Measurements from ENCODE around the gene COASY. TPM values are rescaled to one million over a fixed set of nuclear protein-coding genes. Genes with fewer than 3 reads are reported as not detected.

Gene COASY
- total RNA-seq, 1 experiment from 2014 or later = 131 TPM

GRCh38 chr17:42512733-42513251 lies 49.2 kb upstream of the COASY start:
- H3K27ac Mint-ChIP-seq = no peak overlapping the region
- TF ChIP-seq ZNF138 (CRISPR knock-in tag; conservative IDR thresholded peaks at IDR 0.05) (no peak), ZNF121 (CRISPR knock-in tag; IDR thresholded peaks at IDR 0.05) (no peak), FOXP4 (CRISPR knock-in tag; IDR thresholded peaks at IDR 0.05) (no peak), ZNF512 (CRISPR knock-in tag; IDR thresholded peaks at IDR 0.05; ENCODE audit: borderline replicate concordance) (no peak), ZBTB21 (CRISPR knock-in tag; IDR thresholded peaks at IDR 0.05; ENCODE audit: borderline replicate concordance) (no peak), NR2C2 (CRISPR knock-in tag; IDR thresholded peaks at IDR 0.05) (no peak), MLX (CRISPR knock-in tag; IDR thresholded peaks at IDR 0.05) (no peak), NFE2L1 (CRISPR knock-in tag; IDR thresholded peaks at IDR 0.05) (no peak), CBFB (CRISPR knock-in tag; IDR thresholded peaks at IDR 0.05; ENCODE audit: low read depth) (no peak), ZNF232 (CRISPR knock-in tag; IDR thresholded peaks at IDR 0.05) (no peak), NR1H2 (CRISPR knock-in tag; IDR thresholded peaks at IDR 0.05) (no peak), NR3C1 (CRISPR knock-in tag; conservative IDR thresholded peaks at IDR 0.05; ENCODE audit: low read depth) (no peak), AFF4 (CRISPR knock-in tag; IDR thresholded peaks at IDR 0.05; ENCODE audit: borderline replicate concordance) (no peak), RORB (CRISPR knock-in tag; IDR thresholded peaks at IDR 0.05) (no peak), TCF7 (CRISPR knock-in tag; IDR thresholded peaks at IDR 0.05; ENCODE audit: low read depth) (no peak), E2F5 (CRISPR knock-in tag; IDR thresholded peaks at IDR 0.05) (no peak)
- no peaks in the 10 kb centered on the region for H3K9me3 Mint-ChIP-seq
- H3K36me3 Mint-ChIP-seq = peaks cover 13% of the 10 kb centered on the region
- ATAC-seq (no peak), DNase-seq (ENCODE audit: low spot score) (no peak)
- ChIA-PET POLR2A (no interaction called here), CTCF (interaction anchor here (1.2 to 5.9 kb wide), 2 partner anchors 14 to 291 kb away, joined by 4 to 34 read pairs; no protein-coding TSS in a partner anchor)
- H3K4me3 Mint-ChIP-seq = no peak overlapping the region
- no peaks in the 10 kb centered on the region for H3K4me1 Mint-ChIP-seq
- no peaks in the 10 kb centered on the region; the same call in 1 of the 2 replicates for H3K27me3 Mint-ChIP-seq (ENCODE audit: low read depth)

GRCh38 chr17:42513686-42514085 lies 48.3 kb upstream of the COASY start:
- Mint-ChIP-seq H3K27me3 (ENCODE audit: low read depth) (peaks cover 3% of the 10 kb centered on the region), H3K9me3 (no peaks in the 10 kb centered on the region), H3K4me3 (no peak overlapping the region), H3K4me1 (peaks cover 2% of the 10 kb centered on the region), H3K36me3 (peaks cover 7% of the 10 kb centered on the region), H3K27ac (no peak overlapping the region; the same call in 1 of the 2 replicates)
- ATAC-seq = no peak
- no peak for DNase-seq (ENCODE audit: low spot score)
- POLR2A ChIA-PET = no interaction called here
- CTCF ChIA-PET = interaction anchor here (1.0 to 5.9 kb wide), 4 partner anchors 13 to 292 kb away, joined by 3 to 34 read pairs (median 4); no protein-coding TSS in a partner anchor
- TF ChIP-seq ETV6 (CRISPR knock-in tag; IDR thresholded peaks at IDR 0.05) = no peak
- TF ChIP-seq MLX (CRISPR knock-in tag; IDR thresholded peaks at IDR 0.05) = no peak
- no peak for TF ChIP-seq AFF4 (CRISPR knock-in tag; IDR thresholded peaks at IDR 0.05; ENCODE audit: borderline replicate concordance)
- no peak for TF ChIP-seq AR (CRISPR knock-in tag; IDR thresholded peaks at IDR 0.05)

All from WTC11 (cell line).